A673 (cell line): Measurements from ENCODE around the gene OBSCN. TPM values are rescaled to one million over a fixed set of nuclear protein-coding genes. Genes with fewer than 3 reads are reported as not detected.

Source experiments
- BruUV-seq: library from RNA; stranded (reverse); fragments of 400-500 nt; replicated peaks from 2 replicates; lab custom pipeline; 2021; lab: Mats Ljungman, UMichigan
- CTCF ChIA-PET: fragments of 300-600 bp; sonication (Branson Sonifier 250); formaldehyde crosslinking; loops from one replicate; lab custom pipeline; 2022; ENCODE audit warnings: antibody characterized with exemption; lab: Charles Lee
- POLR2A ChIA-PET: fragments of 300-600 bp; sonication (Branson Sonifier 250); formaldehyde crosslinking; loops from one replicate; lab custom pipeline; 2022; ENCODE audit warnings: antibody characterized with exemption; ENCODE audit not compliant: low non-redundant PET; lab: Charles Lee
- DNase-seq: peaks from one replicate; pipeline ENCODE4 v3.0.0-alpha.2; 2015; ENCODE audit warnings: low spot score
- H3K27ac ChIP-seq: fragments of 200-600 bp; sonication (generic); 2 replicates; pipeline ENCODE4 v1.5.1; 2016; ENCODE audit warnings: mixed run types, low read depth, mild to moderate bottlenecking, mixed read lengths, antibody characterized with exemption, low read length; ENCODE audit not compliant: poor library complexity, severe bottlenecking
- H3K27me3 ChIP-seq: fragments of 200-600 bp; sonication (generic); replicated peaks from 2 replicates; pipeline ENCODE4 v1.6.1; 2017; ENCODE audit warnings: mixed run types, low read depth, mild to moderate bottlenecking, mixed read lengths, antibody characterized with exemption, low read length; ENCODE audit not compliant: insufficient read depth, poor library complexity
- H3K36me3 ChIP-seq: fragments of 200-600 bp; sonication (generic); 2 replicates; pipeline ENCODE4 v1.6.1; 2016; ENCODE audit warnings: mixed run types, mild to moderate bottlenecking, mixed read lengths, antibody characterized with exemption, low read length; ENCODE audit not compliant: insufficient read depth, poor library complexity, severe bottlenecking
- H3K4me1 ChIP-seq: fragments of 200-600 bp; sonication (generic); 2 replicates; pipeline ENCODE4 v1.6.1; 2017; ENCODE audit warnings: mixed run types, mild to moderate bottlenecking, mixed read lengths, antibody characterized with exemption, low read length; ENCODE audit not compliant: insufficient read depth, poor library complexity, severe bottlenecking
- H3K4me3 ChIP-seq: fragments of 200-600 bp; sonication (generic); 2 replicates; pipeline ENCODE4 v1.5.1; 2016; ENCODE audit warnings: low read depth, mixed run types, mild to moderate bottlenecking, mixed read lengths, low read length; ENCODE audit not compliant: poor library complexity, severe bottlenecking
- H3K9me3 ChIP-seq: fragments of 200-600 bp; sonication (generic); 2 replicates; pipeline ENCODE4 v1.6.1; 2016; ENCODE audit warnings: mixed run types, low read depth, mild to moderate bottlenecking, mixed read lengths, antibody characterized with exemption, low read length; ENCODE audit not compliant: poor library complexity, severe bottlenecking
- EZH2 ChIP-seq: fragments of 200-600 bp; sonication (generic); IDR thresholded peaks from 2 replicates; pipeline ENCODE4 v1.6.1; 2017; ENCODE audit warnings: borderline replicate concordance, low read depth, mild to moderate bottlenecking, mixed read lengths, antibody characterized with exemption, low read length; ENCODE audit not compliant: poor library complexity, severe bottlenecking
- intact Hi-C: fragments of 100-400 bp; cut with micrococcal nuclease; formaldehyde crosslinking; loops from one replicate; pipeline ENCODE4 v1.10.0; 2022; ENCODE audit not compliant: unreplicated experiment
- total RNA-seq: library from RNA; stranded (reverse); gene quantifications from 2 replicates; pipeline ENCODE4 v1.2.3, GENCODE V29; 2021
- TF ChIP-seq, protein P1 (sequence below): fragments of 300-800, 200-600 bp; sonication (generic); conservative IDR thresholded peaks from 2 replicates; pipeline ENCODE4 v1.5.1; 2017; ENCODE audit warnings: low read depth, mild to moderate bottlenecking, antibody characterized with exemption, low read length, moderate library complexity, mixed read lengths

Gene OBSCN
- total RNA-seq, 1 experiment from 2014 or later, result 37.7 TPM

DNA sequence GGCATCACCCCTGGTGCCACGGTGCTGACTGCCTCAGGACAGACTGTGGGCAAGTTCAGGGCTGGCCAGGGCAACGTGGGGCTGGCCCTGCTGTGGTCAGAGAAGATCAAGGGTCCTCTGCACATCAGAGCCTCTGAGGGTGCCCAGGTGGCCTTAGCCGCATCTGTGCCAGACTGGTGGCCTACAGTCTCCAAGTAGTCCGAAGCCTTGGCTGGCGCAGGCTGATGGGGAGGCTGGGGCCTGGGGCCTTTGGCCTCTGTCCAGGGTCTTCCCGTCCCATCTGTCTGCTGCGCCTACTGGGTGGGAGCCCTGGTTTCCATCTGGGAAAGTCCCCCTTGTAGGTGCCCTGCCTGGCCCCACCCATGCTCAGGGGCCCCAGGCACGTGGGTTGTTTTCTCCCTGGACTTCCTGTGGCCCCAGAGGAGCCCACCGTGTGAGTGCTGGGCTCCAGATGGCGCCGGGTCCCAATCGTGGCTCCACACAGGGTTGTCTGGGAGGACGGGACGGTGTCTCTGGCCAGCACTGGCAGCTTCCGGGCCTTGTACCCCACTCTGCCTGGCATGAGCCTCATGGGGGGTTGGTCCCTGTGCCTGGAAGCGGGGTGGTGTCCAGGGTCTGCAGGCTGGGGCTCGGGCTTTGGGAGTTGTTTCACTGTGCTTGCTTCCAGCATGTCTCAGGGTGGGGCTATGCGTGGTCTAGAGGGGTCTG is 32.4 kb upstream of the OBSCN start:
- intact Hi-C loops, result no loop called here
- no TSS peak for BruUV-seq

DNA sequence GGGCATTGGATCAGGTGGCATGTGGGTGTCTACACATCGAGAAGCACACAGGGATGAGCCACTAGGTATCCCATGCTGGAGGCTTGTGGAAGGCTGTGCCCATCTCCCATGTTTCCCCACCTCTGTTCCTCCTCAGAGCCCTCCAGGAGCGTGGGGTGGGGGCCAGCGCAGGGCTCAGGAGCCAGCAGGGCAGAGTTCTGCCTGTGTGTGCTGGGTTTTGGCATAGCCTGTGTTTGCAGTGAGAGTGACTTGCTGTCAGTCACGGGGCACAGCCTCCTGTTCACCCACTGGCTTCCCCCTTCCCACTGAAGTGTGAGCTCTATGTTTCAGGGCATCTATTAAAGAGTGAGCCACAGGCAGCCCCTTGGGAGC is 31.8 kb upstream of the OBSCN start:
- no peak overlapping the region for H3K27ac ChIP-seq
- H3K9me3 ChIP-seq, result no peaks in the 10 kb centered on the region
- H3K27me3 ChIP-seq, result no peaks in the 10 kb centered on the region
- no peaks in the 10 kb centered on the region for H3K36me3 ChIP-seq
- intact Hi-C loops, result no loop called here
- ChIA-PET POLR2A (no interaction called here), CTCF (interaction anchor here (1.4 kb wide), 1 partner anchor 11 kb away, joined by 13 read pairs; the partner anchor contains the start of gene IBA57)
- no peaks in the 10 kb centered on the region for H3K4me1 ChIP-seq
- BruUV-seq, result no TSS peak
- H3K4me3 ChIP-seq, result no peak overlapping the region
- TF ChIP-seq EZH2, result no peak
- TF ChIP-seq, protein P1, sequence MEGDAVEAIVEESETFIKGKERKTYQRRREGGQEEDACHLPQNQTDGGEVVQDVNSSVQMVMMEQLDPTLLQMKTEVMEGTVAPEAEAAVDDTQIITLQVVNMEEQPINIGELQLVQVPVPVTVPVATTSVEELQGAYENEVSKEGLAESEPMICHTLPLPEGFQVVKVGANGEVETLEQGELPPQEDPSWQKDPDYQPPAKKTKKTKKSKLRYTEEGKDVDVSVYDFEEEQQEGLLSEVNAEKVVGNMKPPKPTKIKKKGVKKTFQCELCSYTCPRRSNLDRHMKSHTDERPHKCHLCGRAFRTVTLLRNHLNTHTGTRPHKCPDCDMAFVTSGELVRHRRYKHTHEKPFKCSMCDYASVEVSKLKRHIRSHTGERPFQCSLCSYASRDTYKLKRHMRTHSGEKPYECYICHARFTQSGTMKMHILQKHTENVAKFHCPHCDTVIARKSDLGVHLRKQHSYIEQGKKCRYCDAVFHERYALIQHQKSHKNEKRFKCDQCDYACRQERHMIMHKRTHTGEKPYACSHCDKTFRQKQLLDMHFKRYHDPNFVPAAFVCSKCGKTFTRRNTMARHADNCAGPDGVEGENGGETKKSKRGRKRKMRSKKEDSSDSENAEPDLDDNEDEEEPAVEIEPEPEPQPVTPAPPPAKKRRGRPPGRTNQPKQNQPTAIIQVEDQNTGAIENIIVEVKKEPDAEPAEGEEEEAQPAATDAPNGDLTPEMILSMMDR, result no peak
- no peak for DNase-seq

More for the DNA sequence above, 32.4 kb upstream of the OBSCN start:
- Histone ChIP-seq H3K36me3 (no peaks in the 10 kb centered on the region), H3K27me3 (no peaks in the 10 kb centered on the region), H3K27ac (peak overlapping the region; percentile 10), H3K4me1 (no peaks in the 10 kb centered on the region), H3K4me3 (no peak overlapping the region), H3K9me3 (no peaks in the 10 kb centered on the region)
- ChIA-PET POLR2A (no interaction called here), CTCF (interaction anchor here (1.4 kb wide), 1 partner anchor 10 kb away, joined by 13 read pairs; the partner anchor contains the start of gene IBA57)
- TF ChIP-seq, protein P1, result no peak
- TF ChIP-seq EZH2, result no peak
- no peak for DNase-seq

DNA sequence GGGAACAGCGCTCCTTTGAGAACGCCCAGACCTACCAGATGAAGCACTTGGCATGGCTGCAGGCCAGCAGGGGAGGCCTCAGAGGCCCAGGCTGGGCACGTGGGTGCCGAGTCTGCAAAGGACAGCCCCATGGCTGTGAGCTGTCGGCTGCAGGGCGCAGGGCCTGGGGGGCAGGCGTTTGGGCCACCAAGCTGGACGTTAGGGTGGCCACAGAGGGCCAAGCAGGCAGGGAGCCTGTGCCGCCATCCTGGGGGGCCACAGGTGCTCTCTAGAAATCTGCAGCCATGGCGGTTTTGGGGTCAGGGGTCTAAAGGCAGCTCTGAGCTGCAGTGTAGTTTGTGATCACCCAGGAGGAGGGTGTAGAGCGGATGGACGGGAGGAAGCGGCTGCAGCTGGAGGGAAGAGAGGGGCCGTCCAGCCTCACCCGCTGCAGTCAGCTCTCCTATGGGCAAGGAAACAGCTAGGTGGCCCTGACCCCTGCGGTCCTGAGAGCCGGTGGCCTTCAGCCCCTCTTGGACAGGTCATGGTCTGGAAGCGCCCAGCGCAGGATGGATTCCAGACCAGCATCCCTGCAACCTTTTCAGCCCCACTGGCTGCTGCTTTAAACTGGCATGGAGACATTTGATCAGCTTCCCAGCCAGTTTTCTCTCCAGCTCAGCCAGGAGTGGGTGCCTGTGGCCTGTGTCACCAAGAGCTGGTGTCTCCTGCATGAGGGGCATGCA is 31.2 kb upstream of the OBSCN start:
- no peaks in the 10 kb centered on the region for H3K9me3 ChIP-seq
- no peaks in the 10 kb centered on the region for H3K27me3 ChIP-seq
- TF ChIP-seq, protein P1, result no peak
- no peak for TF ChIP-seq EZH2
- CTCF ChIA-PET, result interaction anchor here (1.4 kb wide), 1 partner anchor 11 kb away, joined by 13 read pairs; the partner anchor contains the start of gene IBA57
- BruUV-seq, result no TSS peak
- POLR2A ChIA-PET, result no interaction called here
- H3K4me1 ChIP-seq, result no peaks in the 10 kb centered on the region
- H3K36me3 ChIP-seq, result no peaks in the 10 kb centered on the region
- no peak for DNase-seq
- no peak overlapping the region for H3K27ac ChIP-seq
- H3K4me3 ChIP-seq, result no peak overlapping the region
- intact Hi-C loops, result no loop called here
